NB4 (cell line): ENCODE measurements around the gene SLC28A3.
"Not testable (repeated sequence)": the region's sequence is repeated elsewhere in the genome, so short reads cannot be mapped to it uniquely, and the experiment has no call there.

ENCODE experiments used
- DNase-seq: peaks from one replicate; pipeline ENCODE4 v3.0.0; 2010; ENCODE audit warnings: low read depth
- H3K4me3 ChIP-seq: one replicate; pipeline ENCODE4 v1.5.1; 2011; ENCODE audit warnings: mild to moderate bottlenecking, low read depth, low read length, moderate library complexity
- MYC ChIP-seq: IDR thresholded peaks from 2 replicates; pipeline ENCODE4 v1.6.1; 2011; ENCODE audit warnings: low read depth, low read length
- POLR2A ChIP-seq: IDR thresholded peaks from 2 replicates; pipeline ENCODE4 v1.6.1; 2011; ENCODE audit warnings: mild to moderate bottlenecking; ENCODE audit not compliant: insufficient read length; ENCODE audit errors: extremely low read depth
- TF ChIP-seq, protein P1 (sequence below): IDR thresholded peaks from 2 replicates; pipeline ENCODE4 v1.6.1; 2011; ENCODE audit warnings: low read depth, low read length
- TF ChIP-seq, protein P2 (sequence below): IDR thresholded peaks from one replicate; pipeline ENCODE4 v1.5.1; 2012; ENCODE audit warnings: low read depth, low read length

Gene SLC28A3

DNA sequence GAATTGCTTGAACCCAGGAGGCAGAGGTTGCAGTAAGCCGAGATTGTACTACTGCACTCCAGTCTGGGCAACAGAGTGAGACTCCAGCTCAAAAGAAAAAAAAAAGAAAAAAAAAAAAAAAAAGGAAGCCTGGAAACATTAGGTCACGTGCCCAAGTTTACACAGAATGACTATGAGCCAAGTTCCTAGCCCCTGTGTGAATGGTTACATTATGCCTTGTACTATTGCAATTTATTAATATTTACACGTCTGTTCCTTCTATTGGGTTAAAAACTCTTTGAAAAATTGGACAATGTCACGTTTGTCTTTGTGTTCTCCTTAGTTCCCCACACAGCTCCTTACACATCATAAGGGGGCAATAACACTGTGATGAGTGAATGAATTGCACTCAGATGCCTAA is 33.5 kb upstream of the SLC28A3 start:
- TF ChIP-seq, protein P1, sequence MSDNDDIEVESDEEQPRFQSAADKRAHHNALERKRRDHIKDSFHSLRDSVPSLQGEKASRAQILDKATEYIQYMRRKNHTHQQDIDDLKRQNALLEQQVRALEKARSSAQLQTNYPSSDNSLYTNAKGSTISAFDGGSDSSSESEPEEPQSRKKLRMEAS: no peak
- no peak for DNase-seq
- no peak overlapping the region for H3K4me3 ChIP-seq

DNA sequence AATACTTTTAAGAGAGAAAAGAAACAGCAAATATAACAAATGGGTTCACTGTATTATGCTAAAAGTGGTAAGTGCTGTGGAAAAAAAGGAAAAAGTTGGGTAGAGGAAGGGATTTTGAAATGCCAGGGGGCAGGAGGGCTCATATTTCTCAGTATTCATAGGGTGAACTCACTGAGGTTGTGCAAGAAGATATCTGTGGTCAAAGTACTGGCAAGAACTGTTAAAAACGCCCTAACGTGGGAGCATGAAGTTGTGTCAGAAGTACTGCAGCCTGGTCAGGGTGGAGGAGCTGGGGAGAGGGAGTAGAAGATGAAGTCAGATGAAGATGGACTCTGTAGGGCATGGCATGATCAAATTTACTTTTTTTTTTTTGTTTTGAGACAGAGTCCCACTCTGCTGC is 31.2 kb upstream of the SLC28A3 start:
- peak overlapping the region; percentile 49 for H3K4me3 ChIP-seq
- peak; percentile 41 for TF ChIP-seq POLR2A
- TF ChIP-seq MYC: peak; percentile 68; the same call in 1 of the 2 replicates
- TF ChIP-seq, protein P1: peak; percentile 58; the same call in 1 of the 2 replicates
- TF ChIP-seq, protein P2, sequence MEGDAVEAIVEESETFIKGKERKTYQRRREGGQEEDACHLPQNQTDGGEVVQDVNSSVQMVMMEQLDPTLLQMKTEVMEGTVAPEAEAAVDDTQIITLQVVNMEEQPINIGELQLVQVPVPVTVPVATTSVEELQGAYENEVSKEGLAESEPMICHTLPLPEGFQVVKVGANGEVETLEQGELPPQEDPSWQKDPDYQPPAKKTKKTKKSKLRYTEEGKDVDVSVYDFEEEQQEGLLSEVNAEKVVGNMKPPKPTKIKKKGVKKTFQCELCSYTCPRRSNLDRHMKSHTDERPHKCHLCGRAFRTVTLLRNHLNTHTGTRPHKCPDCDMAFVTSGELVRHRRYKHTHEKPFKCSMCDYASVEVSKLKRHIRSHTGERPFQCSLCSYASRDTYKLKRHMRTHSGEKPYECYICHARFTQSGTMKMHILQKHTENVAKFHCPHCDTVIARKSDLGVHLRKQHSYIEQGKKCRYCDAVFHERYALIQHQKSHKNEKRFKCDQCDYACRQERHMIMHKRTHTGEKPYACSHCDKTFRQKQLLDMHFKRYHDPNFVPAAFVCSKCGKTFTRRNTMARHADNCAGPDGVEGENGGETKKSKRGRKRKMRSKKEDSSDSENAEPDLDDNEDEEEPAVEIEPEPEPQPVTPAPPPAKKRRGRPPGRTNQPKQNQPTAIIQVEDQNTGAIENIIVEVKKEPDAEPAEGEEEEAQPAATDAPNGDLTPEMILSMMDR: no peak
- DNase-seq: peak; percentile 96

DNA sequence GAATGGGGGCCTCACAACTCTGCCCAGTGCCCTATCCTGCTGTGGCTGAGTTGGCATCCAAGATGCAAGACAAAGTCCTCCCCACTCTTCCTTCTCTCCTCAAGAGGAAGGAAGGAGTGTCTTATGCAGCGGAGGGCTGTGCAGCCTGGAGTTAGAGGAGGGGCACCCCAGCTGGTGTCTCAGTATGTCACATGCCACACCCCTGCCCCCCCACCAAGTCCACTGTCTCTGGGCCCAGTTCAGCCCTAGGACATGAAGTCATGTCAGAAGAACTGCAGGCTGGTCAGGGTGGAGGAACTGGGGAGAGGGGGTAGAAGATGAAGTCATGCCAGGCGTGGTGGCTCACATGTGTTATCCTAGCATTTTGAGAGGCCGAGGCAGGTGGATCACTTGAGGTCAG is 28.0 kb upstream of the SLC28A3 start:
- DNase-seq: peak; percentile 70
- TF ChIP-seq, protein P2: no peak
- TF ChIP-seq, protein P1: no peak
- TF ChIP-seq POLR2A: no peak
- no peak for TF ChIP-seq MYC
- H3K4me3 ChIP-seq: peak overlapping the region; percentile 53

DNA sequence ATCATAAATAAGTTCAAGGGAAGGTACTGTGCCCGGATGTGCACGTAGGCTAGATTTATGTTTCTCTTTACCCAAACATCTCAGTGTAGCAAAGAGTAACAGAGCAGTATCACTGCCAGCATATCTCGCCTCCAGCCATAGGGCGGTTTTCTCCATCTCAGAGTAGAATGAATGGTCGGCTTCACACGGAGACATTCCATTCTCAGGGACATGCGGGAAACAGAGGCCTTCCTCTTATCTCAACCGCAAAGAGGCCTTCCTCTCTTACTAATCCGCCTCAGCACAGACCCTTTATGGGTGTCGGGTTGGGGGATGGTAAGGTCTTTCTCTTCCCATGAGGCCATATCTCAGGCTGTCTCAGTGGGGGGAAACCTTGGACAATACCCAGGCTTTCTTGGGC is 27.2 kb upstream of the SLC28A3 start:
- peak; percentile 82 for DNase-seq
- peak overlapping the region; percentile 53 for H3K4me3 ChIP-seq

DNA sequence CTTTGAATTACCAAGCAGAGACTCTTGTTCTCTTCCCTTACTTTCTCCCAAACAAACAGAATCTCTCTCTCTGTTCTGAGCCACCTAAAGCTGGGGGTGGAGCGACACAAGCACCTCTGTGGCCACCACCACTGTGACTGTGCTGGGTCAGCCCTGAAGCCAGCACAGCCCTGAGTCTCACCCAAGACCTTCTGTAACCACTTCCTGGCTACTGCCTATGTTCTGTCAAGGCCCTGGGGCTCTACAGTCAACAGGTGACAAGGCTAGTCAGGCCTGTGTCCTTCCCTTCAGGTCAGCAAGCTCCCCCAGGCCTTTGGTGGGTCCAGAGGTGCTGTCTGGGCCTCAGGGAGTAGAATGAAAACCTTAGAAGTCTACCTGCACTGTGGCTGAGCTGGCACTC is 26.1 kb upstream of the SLC28A3 start:
- TF ChIP-seq, protein P2: no peak
- no peak for TF ChIP-seq MYC
- TF ChIP-seq POLR2A: no peak
- TF ChIP-seq, protein P1: no peak
- DNase-seq: peak; percentile 58
- no peak overlapping the region for H3K4me3 ChIP-seq

DNA sequence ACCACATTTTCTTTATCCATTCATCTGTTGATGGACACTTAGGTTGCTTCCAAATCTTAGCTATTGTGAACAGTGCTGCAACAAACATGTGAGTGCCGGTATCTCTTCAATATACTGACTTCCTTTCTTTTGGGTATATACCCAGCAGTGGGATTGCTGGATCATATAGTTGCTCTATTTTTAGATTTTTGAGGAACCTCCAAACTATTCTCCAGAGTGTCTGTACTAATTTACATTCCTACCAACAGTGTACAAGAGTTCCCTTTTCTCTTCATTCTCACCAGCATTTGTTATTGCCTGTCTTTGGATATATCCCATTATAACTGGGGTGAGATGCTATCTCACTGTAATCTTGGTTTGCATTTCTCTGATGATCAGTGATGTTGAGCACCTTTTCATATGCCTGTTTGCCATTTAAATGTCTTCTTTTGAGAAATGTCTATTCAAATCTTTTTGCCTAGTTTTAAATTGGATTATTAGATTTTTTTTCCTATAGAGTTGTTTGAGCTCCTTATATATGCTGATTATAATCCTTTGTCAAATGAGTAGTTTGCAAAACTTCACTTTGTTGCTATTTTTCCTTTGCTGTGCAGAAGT is 24.4 kb upstream of the SLC28A3 start:
- peak; percentile 10 for DNase-seq
- not testable (repeated sequence) for H3K4me3 ChIP-seq

DNA sequence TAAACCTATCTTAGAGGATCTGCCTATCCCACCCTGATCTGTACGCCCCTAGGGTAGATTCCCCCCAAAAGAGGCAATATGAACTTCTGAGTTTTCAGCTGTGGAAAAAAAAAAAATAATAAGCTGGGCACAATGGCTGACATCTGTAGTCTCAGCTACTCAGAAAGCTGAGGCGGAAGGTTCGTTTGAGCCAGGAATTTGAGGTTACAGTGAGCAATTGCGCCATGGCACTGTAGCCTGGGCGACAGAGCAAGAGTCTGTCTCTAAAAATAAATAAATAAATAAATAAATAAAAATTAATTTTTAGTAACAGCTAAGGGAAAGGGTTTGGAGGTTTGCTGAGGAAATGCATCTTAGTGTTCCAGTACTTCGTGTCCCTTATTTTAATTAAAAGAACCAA is 21.1 kb upstream of the SLC28A3 start:
- peak; percentile 15 for DNase-seq
- TF ChIP-seq, protein P1: no peak
- TF ChIP-seq, protein P2: no peak
- TF ChIP-seq MYC (no peak), POLR2A (no peak)
- no peak overlapping the region for H3K4me3 ChIP-seq
